B cell (primary cell): Measurements from ENCODE around the gene KIRREL1. TPM values are rescaled to one million over a fixed set of nuclear protein-coding genes. Genes with fewer than 3 reads are reported as not detected.

Experiments used
- ATAC-seq: fragments of 200-7000 bp; cut with Tn5 transposase; one replicate; pipeline ENCODE4 v1.10.0; 2021; ENCODE audit warnings: low read depth, mild to moderate bottlenecking, moderate number of reproducible peaks, moderate library complexity
- CTCF ChIA-PET: fragments of 350-600 bp; sonication (Branson Sonifier 250); formaldehyde crosslinking; loops from one replicate; lab custom pipeline; 2021; ENCODE audit warnings: antibody characterized with exemption, inconsistent platforms; lab: Charles Lee
- POLR2A ChIA-PET: fragments of 350-600 bp; sonication (Branson Sonifier 250); formaldehyde crosslinking; loops from one replicate; lab custom pipeline; 2021; ENCODE audit warnings: antibody characterized with exemption; lab: Charles Lee
- DNase-seq: peaks from one replicate; pipeline ENCODE4 v3.0.0; 2013
- H2AFZ ChIP-seq: 2 replicates; pipeline ENCODE4 v1.6.1; 2012; ENCODE audit warnings: mild to moderate bottlenecking, low read depth, low read length; ENCODE audit not compliant: insufficient read depth, poor library complexity, severe bottlenecking
- H3K27ac ChIP-seq, 2 donors: 1 replicate in 1 of 2; 2 replicates in 1 of 2; pipeline ENCODE4 v1.5.1; 2012 to 2013; ENCODE audit warnings: low read length in 2 of 2, mild to moderate bottlenecking in 2 of 2, moderate library complexity in 1 of 2
- H3K27me3 ChIP-seq, 4 experiments: fragments of 200-600 bp in 1 of 4; sonication (generic) in 1 of 4; replicated peaks in 1 of 4; 1 replicate in 2 of 4; 2 replicates in 2 of 4; pipeline versions ENCODE4 v1.6.1 to v1.7.0; 2013 to 2016; ENCODE audit warnings: low read length in 3 of 4, mild to moderate bottlenecking in 2 of 4, mixed read lengths in 1 of 4, moderate library complexity in 1 of 4; ENCODE audit not compliant: insufficient read depth in 4 of 4, control insufficient read depth in 3 of 4; ENCODE audit errors: control extremely low read depth in 1 of 4
- H3K36me3 ChIP-seq, 2 experiments: replicated peaks in 1 of 2; 1 replicate in 1 of 2; 2 replicates in 1 of 2; pipeline versions ENCODE4 v1.6.1 to v1.7.1; 2013; ENCODE audit warnings: low read length in 1 of 2; ENCODE audit not compliant: insufficient read depth in 2 of 2, control insufficient read depth in 1 of 2; ENCODE audit errors: control extremely low read depth in 1 of 2, extremely low read depth in 1 of 2
- H3K4me1 ChIP-seq, 2 donors: fragments of 200-600 bp in 1 of 2; sonication (generic) in 1 of 2; 1 replicate in 1 of 2; 2 replicates in 1 of 2; pipeline versions ENCODE4 v1.5.1 to v1.6.1; 2013 to 2017; ENCODE audit warnings: low read length in 2 of 2; ENCODE audit not compliant: control insufficient read depth in 2 of 2, insufficient read depth in 2 of 2
- H3K4me2 ChIP-seq: replicated peaks from 2 replicates; pipeline ENCODE3; 2012; ENCODE audit warnings: mild to moderate bottlenecking, low read depth, low read length; ENCODE audit not compliant: poor library complexity, severe bottlenecking
- H3K4me3 ChIP-seq, 5 experiments: fragments of 200-600 bp in 1 of 5; sonication (generic) in 1 of 5; 1 replicate in 3 of 5; 2 replicates in 2 of 5; pipeline versions ENCODE4 v1.5.1 to v1.7.0; 2011 to 2016; ENCODE audit warnings: low read length in 4 of 5, mild to moderate bottlenecking in 4 of 5, low read depth in 2 of 5, control low read depth in 1 of 5, moderate library complexity in 1 of 5; ENCODE audit not compliant: insufficient read depth in 1 of 5; ENCODE audit errors: control extremely low read depth in 1 of 5, extremely low read depth in 1 of 5
- H3K79me2 ChIP-seq: fragments of 200-600 bp; sonication (generic); one replicate; pipeline ENCODE4 v1.6.0; 2016; ENCODE audit warnings: low read length; ENCODE audit not compliant: control insufficient read depth, insufficient read depth
- H3K9ac ChIP-seq: fragments of 200-600 bp; sonication (generic); 2 replicates; pipeline ENCODE4 v1.6.1; 2017; ENCODE audit warnings: mild to moderate bottlenecking, low read length, moderate library complexity
- H3K9me3 ChIP-seq, 3 donors: one replicate each; pipeline versions ENCODE4 v1.6.1 to v1.7.1; 2013; ENCODE audit warnings: low read length in 2 of 3; ENCODE audit not compliant: control insufficient read depth in 2 of 3, insufficient read depth in 1 of 3; ENCODE audit errors: control extremely low read depth in 1 of 3
- H4K20me1 ChIP-seq: 2 replicates; pipeline ENCODE4 v1.6.0; 2012; ENCODE audit warnings: mild to moderate bottlenecking, low read length; ENCODE audit not compliant: insufficient read depth, control insufficient read depth, poor library complexity, severe bottlenecking
- H3K27ac Mint-ChIP-seq: one replicate; pipeline ENCODE4 v1.8.0; 2021; ENCODE audit warnings: mixed read lengths
- H3K27me3 Mint-ChIP-seq: one replicate; pipeline ENCODE4 v1.8.0; 2021; ENCODE audit warnings: mixed read lengths
- H3K4me1 Mint-ChIP-seq: one replicate; pipeline ENCODE4 v1.8.0; 2021; ENCODE audit warnings: mixed read lengths
- H3K4me3 Mint-ChIP-seq: one replicate; pipeline ENCODE4 v1.8.0; 2021; ENCODE audit warnings: mixed read lengths
- H3K9me3 Mint-ChIP-seq: one replicate; pipeline ENCODE4 v1.8.0; 2022; ENCODE audit warnings: mixed read lengths; ENCODE audit not compliant: insufficient read depth
- CTCF ChIP-seq: fragments of 200-600 bp; IDR thresholded peaks from one replicate; pipeline ENCODE4 v1.8.0; 2022; ENCODE audit warnings: antibody characterized with exemption, mild to moderate bottlenecking
- EZH2 ChIP-seq: IDR thresholded peaks from 2 replicates; pipeline ENCODE4 v1.6.1; 2012; ENCODE audit warnings: borderline replicate concordance, low read depth, mild to moderate bottlenecking, moderate library complexity, low read length; ENCODE audit not compliant: insufficient read depth, poor library complexity, severe bottlenecking
- WGBS: methylation state at CpG from one replicate; pipeline ENCODE4 v1.1.5; 2013; ENCODE audit warnings: missing lambda C conversion rate; ENCODE audit not compliant: insufficient coverage; 5-methylcytosine and 5-hydroxymethylcytosine counted together
- intact Hi-C: fragments of 100-400 bp; cut with micrococcal nuclease; formaldehyde crosslinking; loops from one replicate; pipeline ENCODE4 v1.10.0; 2022
- polyA plus RNA-seq: library from polyadenylated mRNA; depleted of rRNA; stranded (reverse); fragments of >200 nt; gene quantifications from 2 replicates; pipeline ENCODE4 v1.2.3, GENCODE V29; 2012
- total RNA-seq, 2 donors: library from RNA; stranded (reverse); fragments of 120-200 nt in 1 of 2; gene quantifications; 1 replicate in 1 of 2; 2 replicates in 1 of 2; pipeline versions ENCODE4 v1.2.3 to v1.2.4, GENCODE V29; 2013 to 2022

KIRREL1 gene
- total and polyA plus RNA-seq, 2 donors (not counting 1 experiment from before 2014, with no cell fraction given) = not detected

GRCh38 chr1:157955221-157955620, 38.2 kb upstream of the KIRREL1 start:
- no peak for DNase-seq

GRCh38 chr1:157955857-157956256, 37.6 kb upstream of the KIRREL1 start:
- intact Hi-C loops = no loop called here
- CTCF ChIA-PET = no interaction called here
- H3K4me2 ChIP-seq = peak overlapping the region; percentile 41
- DNase-seq (peak; percentile 49), ATAC-seq (peak; percentile 41)
- H3K4me1 Mint-ChIP-seq = peaks cover 21% of the 10 kb centered on the region
- no peaks in the 10 kb centered on the region for H3K79me2 ChIP-seq
- H3K9me3 ChIP-seq = no peaks in the 10 kb centered on the region
- no peak overlapping the region for H3K27ac Mint-ChIP-seq
- no peaks in the 10 kb centered on the region for H3K36me3 ChIP-seq
- no peak overlapping the region for H3K4me3 Mint-ChIP-seq
- H3K27ac ChIP-seq = no peak overlapping the region
- POLR2A ChIA-PET = no interaction called here
- TF ChIP-seq EZH2 (no peak), CTCF (no peak)
- H3K27me3 ChIP-seq = peaks cover 0 to 6% (median 0%) of the 10 kb centered on the region in 4 experiments
- no peaks in the 10 kb centered on the region for H4K20me1 ChIP-seq
- H2AFZ ChIP-seq = no peak overlapping the region
- 50% methylated on average over 2 of the region's 6 CpGs for WGBS
- no peaks in the 10 kb centered on the region for H3K9me3 Mint-ChIP-seq
- H3K27me3 Mint-ChIP-seq = peaks cover 9% of the 10 kb centered on the region
- no peak overlapping the region for H3K9ac ChIP-seq
- H3K4me3 ChIP-seq = no peak overlapping the region
- peaks cover 23% of the 10 kb centered on the region in 2 donors for H3K4me1 ChIP-seq

More at GRCh38 chr1:157955221-157955620, 38.2 kb upstream of the KIRREL1 start:
- peaks cover 0 to 8% (median 0%) of the 10 kb centered on the region in 4 experiments for H3K27me3 ChIP-seq
- no peak overlapping the region for H3K27ac Mint-ChIP-seq
- no peak overlapping the region for H2AFZ ChIP-seq
- H3K4me3 Mint-ChIP-seq = no peak overlapping the region
- H3K27ac ChIP-seq = no peak overlapping the region
- no peaks in the 10 kb centered on the region for H4K20me1 ChIP-seq
- H3K9me3 ChIP-seq = no peaks in the 10 kb centered on the region
- peaks cover 13% of the 10 kb centered on the region for H3K27me3 Mint-ChIP-seq
- no peaks in the 10 kb centered on the region for H3K9me3 Mint-ChIP-seq
- intact Hi-C loops = no loop called here
- peak overlapping the region; percentile 41 for H3K4me2 ChIP-seq
- peaks cover 21% of the 10 kb centered on the region for H3K4me1 Mint-ChIP-seq
- TF ChIP-seq EZH2 = no peak
- no peak for TF ChIP-seq CTCF
- no peaks in the 10 kb centered on the region for H3K79me2 ChIP-seq
- ChIA-PET CTCF (no interaction called here), POLR2A (no interaction called here)
- H3K4me1 ChIP-seq = peaks cover 23% of the 10 kb centered on the region in 2 donors
- ATAC-seq = no peak
- no peak overlapping the region for H3K4me3 ChIP-seq
- no peaks in the 10 kb centered on the region for H3K36me3 ChIP-seq
- no peak overlapping the region for H3K9ac ChIP-seq
